ENCODE results near the gene GIPR. TPM values are rescaled to one million over a fixed set of nuclear protein-coding genes. Genes with fewer than 3 reads are reported as not detected.

The GIPR gene
- total RNA-seq, 1 donor from 2014 or later: 1.3 TPM

DNA sequence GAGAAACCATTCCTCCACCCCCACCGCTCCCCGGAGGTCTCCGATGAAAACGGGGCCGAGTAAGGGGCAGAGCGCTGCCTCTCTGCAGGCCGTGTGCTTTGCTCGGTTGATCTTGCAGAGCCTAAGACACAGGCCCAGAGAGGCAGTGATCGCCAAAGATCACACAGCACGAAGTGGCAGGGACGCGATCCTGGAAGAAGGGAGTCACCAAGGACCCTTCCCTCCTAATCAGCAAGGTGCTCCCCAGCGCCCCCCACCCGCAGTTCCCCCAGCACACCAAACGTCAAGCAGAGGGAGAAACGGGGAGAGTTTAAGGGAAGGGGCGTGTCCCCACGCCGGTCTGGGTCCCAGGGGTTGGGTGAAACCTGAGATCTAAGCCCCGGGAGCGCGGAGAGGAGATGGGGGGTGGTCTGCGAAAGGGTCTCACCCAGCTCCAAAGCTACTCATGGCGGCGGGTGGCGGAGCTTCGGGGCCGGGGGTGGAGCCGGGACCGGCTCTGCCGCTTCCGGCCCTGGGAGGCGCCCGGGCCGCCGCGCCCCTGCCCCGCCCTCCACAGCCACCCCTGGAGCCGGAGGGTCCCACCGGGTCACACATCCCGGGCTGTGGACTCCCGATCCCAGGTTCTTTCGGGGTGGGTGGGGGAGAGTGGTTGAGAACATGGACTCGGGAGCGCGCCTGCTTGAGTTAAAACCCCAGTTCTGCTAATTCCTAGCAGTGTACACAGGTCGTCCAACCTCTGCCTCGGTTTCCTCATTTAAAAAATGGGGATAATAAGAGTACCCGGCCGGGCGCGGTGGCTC is 28.9 kb upstream of the GIPR start, which contains the start of gene EML2:
TSS of gene EML2 (minus strand) at position 468 of the 800 bp plus-strand sequence. CDS start at position 447, 21 bp downstream.
- TF ChIP-seq, protein P1, sequence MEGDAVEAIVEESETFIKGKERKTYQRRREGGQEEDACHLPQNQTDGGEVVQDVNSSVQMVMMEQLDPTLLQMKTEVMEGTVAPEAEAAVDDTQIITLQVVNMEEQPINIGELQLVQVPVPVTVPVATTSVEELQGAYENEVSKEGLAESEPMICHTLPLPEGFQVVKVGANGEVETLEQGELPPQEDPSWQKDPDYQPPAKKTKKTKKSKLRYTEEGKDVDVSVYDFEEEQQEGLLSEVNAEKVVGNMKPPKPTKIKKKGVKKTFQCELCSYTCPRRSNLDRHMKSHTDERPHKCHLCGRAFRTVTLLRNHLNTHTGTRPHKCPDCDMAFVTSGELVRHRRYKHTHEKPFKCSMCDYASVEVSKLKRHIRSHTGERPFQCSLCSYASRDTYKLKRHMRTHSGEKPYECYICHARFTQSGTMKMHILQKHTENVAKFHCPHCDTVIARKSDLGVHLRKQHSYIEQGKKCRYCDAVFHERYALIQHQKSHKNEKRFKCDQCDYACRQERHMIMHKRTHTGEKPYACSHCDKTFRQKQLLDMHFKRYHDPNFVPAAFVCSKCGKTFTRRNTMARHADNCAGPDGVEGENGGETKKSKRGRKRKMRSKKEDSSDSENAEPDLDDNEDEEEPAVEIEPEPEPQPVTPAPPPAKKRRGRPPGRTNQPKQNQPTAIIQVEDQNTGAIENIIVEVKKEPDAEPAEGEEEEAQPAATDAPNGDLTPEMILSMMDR (IDR thresholded peaks at IDR 0.05): peak; percentile 68
- no peaks in the 10 kb centered on the region for H3K27me3 Mint-ChIP-seq (ENCODE audit: low read depth)
- no peaks in the 10 kb centered on the region for H3K9me3 Mint-ChIP-seq (ENCODE audit: low read depth)
- H3K27ac Mint-ChIP-seq (ENCODE audit: unreplicated experiment): peak within 1 kb of the TSS; percentile 89
- peaks cover 37% of the 10 kb centered on the region for H3K4me1 Mint-ChIP-seq (ENCODE audit: low read depth)
- DNase-seq (ENCODE audit: low spot score): no peak
- H3K4me3 Mint-ChIP-seq (ENCODE audit: unreplicated experiment): peak within 1 kb of the TSS; percentile 93
- no peaks in the 10 kb centered on the region for H3K36me3 Mint-ChIP-seq (ENCODE audit: low read depth)

DNA sequence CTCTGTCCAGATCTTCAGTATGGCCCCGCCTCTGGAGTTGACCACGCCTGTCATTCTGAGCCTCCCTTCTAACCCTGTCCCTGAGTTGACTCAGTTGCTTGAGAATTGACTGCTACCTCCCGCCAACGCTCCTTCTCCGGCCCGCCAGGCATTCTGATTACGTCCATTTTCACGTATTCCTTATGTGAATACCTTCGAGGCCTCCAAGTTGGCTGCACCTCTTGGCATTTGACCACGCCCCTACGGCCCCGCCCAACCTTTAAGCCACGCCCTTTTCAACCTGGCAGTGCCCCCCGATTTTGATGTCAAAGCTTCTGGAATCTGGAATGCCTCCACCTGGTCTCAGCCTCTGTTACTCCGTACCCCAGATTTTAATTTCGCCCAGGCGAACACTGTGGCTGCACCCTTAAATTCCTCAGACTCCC is 27.2 kb upstream of the GIPR start:
- H3K27me3 Mint-ChIP-seq (ENCODE audit: low read depth): no peaks in the 10 kb centered on the region
- DNase-seq (ENCODE audit: low spot score): no peak
- H3K4me1 Mint-ChIP-seq (ENCODE audit: low read depth): peaks cover 40% of the 10 kb centered on the region
- TF ChIP-seq, protein P1 (IDR thresholded peaks at IDR 0.05): no peak
- H3K4me3 Mint-ChIP-seq (ENCODE audit: unreplicated experiment): peak overlapping the region; percentile 74
- peak overlapping the region; percentile 94 for H3K27ac Mint-ChIP-seq (ENCODE audit: unreplicated experiment)
- H3K9me3 Mint-ChIP-seq (ENCODE audit: low read depth): no peaks in the 10 kb centered on the region
- no peaks in the 10 kb centered on the region for H3K36me3 Mint-ChIP-seq (ENCODE audit: low read depth)

DNA sequence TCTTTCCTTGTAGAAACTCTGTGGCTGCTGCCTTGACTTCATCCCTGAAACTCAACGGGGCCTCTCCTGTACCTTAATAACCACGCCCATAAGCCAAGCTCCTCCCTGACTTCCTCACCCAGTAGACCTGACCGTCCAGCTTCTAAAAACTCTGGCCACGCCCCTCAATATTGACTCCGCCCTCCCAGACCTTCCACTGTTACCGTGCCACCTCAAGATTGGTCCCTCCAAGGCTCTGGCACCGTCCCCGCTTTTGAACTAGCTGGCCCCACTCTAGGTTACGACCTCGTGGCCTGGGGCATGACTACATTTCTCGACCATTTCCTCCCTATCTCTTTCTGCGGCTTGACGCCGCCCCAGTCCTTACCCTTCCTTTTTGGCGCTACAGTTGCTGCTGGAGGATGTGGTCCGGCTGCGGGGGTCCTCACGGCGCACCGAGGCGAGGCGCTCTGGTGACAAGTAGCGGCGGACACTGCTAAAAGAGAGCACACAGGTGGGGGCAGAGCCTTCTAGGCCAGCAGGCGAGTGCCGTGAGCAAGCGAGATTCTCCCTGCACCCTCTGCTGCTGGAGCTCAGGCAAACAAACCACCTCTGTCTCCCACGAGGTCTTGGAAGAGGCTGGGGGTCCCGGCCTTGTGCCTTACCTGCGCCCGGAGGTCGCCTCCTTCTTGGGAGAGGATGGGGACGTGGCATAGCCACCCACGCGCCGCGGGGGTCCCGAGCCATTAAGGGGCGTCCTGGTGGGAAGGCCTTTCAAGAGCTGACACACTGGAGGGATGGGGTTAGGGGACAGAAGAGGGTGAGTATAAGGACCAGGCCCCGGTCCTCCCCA is 26.5 kb upstream of the GIPR start:
- H3K9me3 Mint-ChIP-seq (ENCODE audit: low read depth): no peaks in the 10 kb centered on the region
- peak overlapping the region; percentile 94 for H3K27ac Mint-ChIP-seq (ENCODE audit: unreplicated experiment)
- H3K4me1 Mint-ChIP-seq (ENCODE audit: low read depth): peaks cover 46% of the 10 kb centered on the region
- H3K27me3 Mint-ChIP-seq (ENCODE audit: low read depth): no peaks in the 10 kb centered on the region
- DNase-seq (ENCODE audit: low spot score): no peak
- TF ChIP-seq, protein P1 (IDR thresholded peaks at IDR 0.05): no peak
- peak overlapping the region; percentile 74 for H3K4me3 Mint-ChIP-seq (ENCODE audit: unreplicated experiment)
- no peaks in the 10 kb centered on the region for H3K36me3 Mint-ChIP-seq (ENCODE audit: low read depth)

DNA sequence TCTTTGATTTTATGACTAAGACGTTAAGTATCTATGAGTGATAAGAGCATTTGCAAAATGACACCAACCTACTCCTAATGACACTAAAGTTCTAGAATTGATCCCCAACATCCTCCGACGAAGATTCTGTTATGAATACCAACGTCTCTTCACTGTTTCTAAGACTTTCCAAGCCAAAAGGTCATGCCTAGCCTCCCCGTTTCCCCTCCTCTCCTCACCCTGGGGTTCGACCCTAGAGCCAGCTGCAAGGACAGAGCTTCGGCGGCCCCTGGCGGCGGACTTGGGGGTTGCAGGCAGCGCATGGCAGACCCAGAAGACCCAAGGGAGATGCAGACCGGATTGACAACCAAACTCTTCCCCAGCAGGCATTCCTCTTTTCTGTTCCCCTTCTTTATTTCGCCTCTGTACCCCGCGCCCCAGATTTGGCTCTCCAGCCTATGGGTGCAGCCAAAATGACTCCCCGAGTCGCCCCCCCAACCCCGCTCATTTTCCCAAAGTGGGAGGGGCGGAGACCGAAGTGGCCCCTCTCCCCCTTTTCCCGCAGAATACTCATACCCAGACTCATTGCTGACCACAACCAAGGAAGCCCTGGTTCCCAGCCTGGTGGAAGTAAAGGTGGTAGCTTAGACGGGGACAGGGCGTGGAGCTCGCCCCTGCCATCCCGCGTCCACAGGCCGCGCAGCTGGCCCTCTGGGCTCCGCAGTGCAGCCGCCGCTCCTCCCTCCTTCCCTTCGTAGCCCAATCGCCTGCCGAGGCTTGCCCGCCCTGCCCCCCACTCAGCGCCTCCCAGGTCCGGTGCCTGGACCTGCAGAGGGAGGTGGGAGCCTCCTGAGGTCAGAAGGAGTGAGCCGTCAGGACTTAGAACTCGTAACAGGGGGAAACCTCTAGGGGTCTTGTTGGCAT is 24.7 kb upstream of the GIPR start:
- DNase-seq (ENCODE audit: low spot score): no peak
- TF ChIP-seq, protein P1 (IDR thresholded peaks at IDR 0.05): peak; percentile 95
- Mint-ChIP-seq H3K9me3 (ENCODE audit: low read depth) (no peaks in the 10 kb centered on the region), H3K36me3 (ENCODE audit: low read depth) (no peaks in the 10 kb centered on the region), H3K4me3 (ENCODE audit: unreplicated experiment) (no peak overlapping the region), H3K4me1 (ENCODE audit: low read depth) (peaks cover 42% of the 10 kb centered on the region), H3K27ac (ENCODE audit: unreplicated experiment) (peak overlapping the region; percentile 15), H3K27me3 (ENCODE audit: low read depth) (no peaks in the 10 kb centered on the region)

All from chondrocyte (in vitro differentiated cells).